OCI-LY7 (cell line): Measurements from ENCODE around the gene INSIG1. TPM values are rescaled to one million over a fixed set of nuclear protein-coding genes. Genes with fewer than 3 reads are reported as not detected.

ENCODE experiments used
- BruUV-seq: library from RNA; stranded (reverse); fragments of 400-500 nt; replicated peaks from 2 replicates; lab custom pipeline; 2021; lab: Mats Ljungman, UMichigan
- CTCF ChIA-PET: fragments of 300-600 bp; sonication (Branson Sonifier 250); formaldehyde crosslinking; loops from one replicate; lab custom pipeline; 2022; ENCODE audit warnings: antibody characterized with exemption; ENCODE audit not compliant: unreplicated experiment; lab: Charles Lee
- POLR2A ChIA-PET: fragments of 300-600 bp; sonication (Branson Sonifier 250); formaldehyde crosslinking; loops from one replicate; lab custom pipeline; 2022; ENCODE audit warnings: antibody characterized with exemption; lab: Charles Lee
- DNase-seq: peaks from one replicate; pipeline ENCODE4 v3.0.0-alpha.2; 2015; ENCODE audit warnings: low spot score
- H2AFZ ChIP-seq: fragments of 200-600 bp; sonication (generic), shearing (Covaris generic); 2 replicates; pipeline ENCODE4 v1.6.1; 2014; ENCODE audit warnings: mild to moderate bottlenecking, antibody characterized with exemption, low read length, moderate library complexity
- H3K27ac ChIP-seq: fragments of 200-600 bp; sonication (generic); 2 replicates; pipeline ENCODE4 v1.5.1; 2014; ENCODE audit warnings: mixed run types, low read depth, mild to moderate bottlenecking, moderate library complexity, low read length, inconsistent platforms; ENCODE audit not compliant: poor library complexity, severe bottlenecking
- H3K36me3 ChIP-seq: fragments of 200-600 bp; sonication (generic); 2 replicates; pipeline ENCODE4 v1.6.1; 2014; ENCODE audit warnings: mild to moderate bottlenecking, antibody characterized with exemption, low read length, moderate library complexity, mixed read lengths; ENCODE audit not compliant: insufficient read depth
- H3K4me1 ChIP-seq: fragments of 200-600 bp; sonication (generic); 2 replicates; pipeline ENCODE4 v1.5.1; 2014; ENCODE audit warnings: mild to moderate bottlenecking, low read length; ENCODE audit not compliant: insufficient read depth, poor library complexity, severe bottlenecking
- H3K4me2 ChIP-seq: fragments of 200-600 bp; sonication (generic); 2 replicates; pipeline ENCODE4 v1.6.1; 2014; ENCODE audit warnings: mild to moderate bottlenecking, low read length
- H3K4me3 ChIP-seq: fragments of 200-600 bp; sonication (generic); 2 replicates; pipeline ENCODE4 v1.5.1; 2014; ENCODE audit warnings: mild to moderate bottlenecking, low read depth, low read length; ENCODE audit not compliant: poor library complexity, severe bottlenecking
- H3K79me2 ChIP-seq: fragments of 200-600 bp; sonication (generic); 2 replicates; pipeline ENCODE4 v1.6.1; 2016; ENCODE audit warnings: low read depth, mild to moderate bottlenecking, low read length, moderate library complexity, mixed read lengths; ENCODE audit not compliant: insufficient read depth
- H3K9me2 ChIP-seq: fragments of 200-600 bp; sonication (generic); 2 replicates; pipeline ENCODE4 v1.6.1; 2016; ENCODE audit warnings: mild to moderate bottlenecking, low read length, mixed read lengths; ENCODE audit not compliant: insufficient read depth
- H3K9me3 ChIP-seq: fragments of 200-600 bp; sonication (generic); 2 replicates; pipeline ENCODE4 v1.6.1; 2014; ENCODE audit warnings: mild to moderate bottlenecking, mixed run types, low read length, mixed read lengths
- H4K20me1 ChIP-seq: fragments of 200-600 bp; sonication (generic); 2 replicates; pipeline ENCODE4 v1.6.1; 2014; ENCODE audit warnings: mild to moderate bottlenecking, antibody characterized with exemption, low read length, moderate library complexity, mixed read lengths; ENCODE audit not compliant: insufficient read depth
- CTCF ChIP-seq: fragments of 200-600 bp; sonication (generic); conservative IDR thresholded peaks from 2 replicates; pipeline ENCODE4 v1.5.1; 2014; ENCODE audit warnings: mild to moderate bottlenecking, antibody characterized with exemption, low read length, moderate library complexity, mixed read lengths
- EZH2phosphoT487 ChIP-seq: fragments of 200-600 bp; sonication (generic); IDR thresholded peaks from 2 replicates; pipeline ENCODE4 v1.6.1; 2018; ENCODE audit warnings: low read depth, borderline replicate concordance, mild to moderate bottlenecking, mixed run types, antibody characterized with exemption, low read length, moderate library complexity, mixed read lengths
- intact Hi-C: fragments of 100-400 bp; cut with micrococcal nuclease; formaldehyde crosslinking; loops from one replicate; pipeline ENCODE4 v1.10.0; 2022; ENCODE audit not compliant: unreplicated experiment
- total RNA-seq, 2 experiments: library from RNA; depleted of rRNA in 1 of 2; stranded (reverse); fragments of >200 nt in 1 of 2; shearing (Covaris generic) in 1 of 2; gene quantifications; 2 replicates each; pipeline ENCODE4 v1.2.3, GENCODE V29; 2014 to 2022

INSIG1 gene
- total RNA-seq, 2 experiments from 2014 or later = 122 to 164 TPM

GRCh38 chr7:155357573-155358041, 59.9 kb downstream of the INSIG1 start:
- Histone ChIP-seq H3K79me2 (no peaks in the 10 kb centered on the region), H3K4me1 (peaks cover 21% of the 10 kb centered on the region), H4K20me1 (no peaks in the 10 kb centered on the region), H3K4me3 (no peak overlapping the region), H3K27ac (no peak overlapping the region), H3K9me3 (no peaks in the 10 kb centered on the region), H2AFZ (no peak overlapping the region), H3K36me3 (no peaks in the 10 kb centered on the region), H3K4me2 (no peak overlapping the region), H3K9me2 (no peaks in the 10 kb centered on the region)
- POLR2A ChIA-PET = interaction anchor here (0.6 kb wide), 1 partner anchor 1422 kb away, joined by 3 read pairs; no protein-coding TSS in a partner anchor
- no peak for DNase-seq
- CTCF ChIA-PET = interaction anchor here (1.0 kb wide), 1 partner anchor 13 kb away, joined by 4 read pairs; no protein-coding TSS in a partner anchor
- no TSS peak for BruUV-seq
- TF ChIP-seq EZH2phosphoT487 = no peak
- no peak for TF ChIP-seq CTCF
- intact Hi-C loops = no loop called here

- no peak overlapping the region for H3K4me3 ChIP-seq
- no peak overlapping the region for H3K4me2 ChIP-seq
- no peaks in the 10 kb centered on the region for H3K9me3 ChIP-seq
- no peaks in the 10 kb centered on the region for H3K79me2 ChIP-seq
- no peaks in the 10 kb centered on the region for H4K20me1 ChIP-seq
- no peak overlapping the region for H3K27ac ChIP-seq
- H2AFZ ChIP-seq = no peak overlapping the region
- no peaks in the 10 kb centered on the region for H3K36me3 ChIP-seq
- BruUV-seq = no TSS peak
- intact Hi-C loops = no loop called here
- TF ChIP-seq CTCF (no peak), EZH2phosphoT487 (no peak)
- H3K9me2 ChIP-seq = no peaks in the 10 kb centered on the region
- CTCF ChIA-PET = interaction anchor here (1.0 kb wide), 1 partner anchor 13 kb away, joined by 4 read pairs; no protein-coding TSS in a partner anchor
- H3K4me1 ChIP-seq = peaks cover 21% of the 10 kb centered on the region
- no peak for DNase-seq
- POLR2A ChIA-PET = interaction anchor here (0.6 kb wide), 1 partner anchor 1435 kb away, joined by 5 read pairs; no protein-coding TSS in a partner anchor
Observed at GRCh38 chr7:155358066-155358947, 60.6 kb downstream of the INSIG1 start.
